SU-DHL-6 (cell line): ENCODE data around the gene ANXA4.

ENCODE experiments used
- H2AFZ ChIP-seq: fragments of 200-600 bp; sonication (generic); 2 replicates; pipeline ENCODE4 v1.6.1; 2014; ENCODE audit warnings: low read depth, mild to moderate bottlenecking, moderate library complexity, mixed read lengths, antibody characterized with exemption, low read length; ENCODE audit not compliant: severe bottlenecking
- H3F3A ChIP-seq: fragments of 200-600 bp; shearing (Covaris generic); 2 replicates; pipeline ENCODE4 v1.6.0; 2016; ENCODE audit warnings: antibody characterized with exemption, mild to moderate bottlenecking; ENCODE audit not compliant: insufficient read depth
- H3K27ac ChIP-seq: fragments of 200-600 bp; sonication (generic); 2 replicates; pipeline ENCODE4 v1.5.1; 2016; ENCODE audit warnings: low read depth, mild to moderate bottlenecking, low read length, moderate library complexity, mixed read lengths
- H3K27me3 ChIP-seq: fragments of 200-600 bp; sonication (generic), shearing (Covaris generic); 2 replicates; pipeline ENCODE4 v1.6.0; 2014; ENCODE audit warnings: mild to moderate bottlenecking, low read length
- H3K36me3 ChIP-seq: fragments of 200-600 bp; sonication (generic); 2 replicates; pipeline ENCODE4 v1.6.1; 2014; ENCODE audit warnings: mild to moderate bottlenecking, low read length, mixed read lengths
- H3K4me2 ChIP-seq: fragments of 300-600, 200-600 bp; shearing (Covaris generic), sonication (generic); 2 replicates; pipeline ENCODE4 v1.6.0; 2014; ENCODE audit warnings: low read length, low read depth, mild to moderate bottlenecking; ENCODE audit not compliant: poor library complexity, severe bottlenecking
- H3K4me3 ChIP-seq: fragments of 200-600 bp; sonication (generic); 2 replicates; pipeline ENCODE4 v1.5.1; 2014; ENCODE audit warnings: antibody characterized with exemption, low read length, mild to moderate bottlenecking, mixed read lengths; ENCODE audit not compliant: insufficient read depth, poor library complexity, severe bottlenecking
- H3K79me2 ChIP-seq: fragments of 200-600 bp; sonication (generic); 2 replicates; pipeline ENCODE4 v1.6.1; 2014; ENCODE audit warnings: mild to moderate bottlenecking, low read length, moderate library complexity; ENCODE audit not compliant: insufficient read depth
- H3K9ac ChIP-seq: fragments of 200-600 bp; sonication (generic); 2 replicates; pipeline ENCODE4 v1.7.0; 2014; ENCODE audit warnings: mild to moderate bottlenecking, low read length
- H3K9me2 ChIP-seq: fragments of 200-600 bp; sonication (generic); replicated peaks from 2 replicates; pipeline ENCODE4 v1.6.1; 2014; ENCODE audit warnings: low read length; ENCODE audit not compliant: insufficient read depth
- H3K9me3 ChIP-seq: fragments of 200-600 bp; sonication (generic); 2 replicates; pipeline ENCODE4 v1.6.1; 2014; ENCODE audit warnings: low read length, mixed read lengths; ENCODE audit not compliant: insufficient read depth
- H4K20me1 ChIP-seq: fragments of 200-600 bp; sonication (generic); 2 replicates; pipeline ENCODE4 v1.6.1; 2014; ENCODE audit warnings: low read depth, mild to moderate bottlenecking, antibody characterized with exemption, low read length, moderate library complexity, mixed read lengths
- EZH2phosphoT487 ChIP-seq: fragments of 200-600 bp; sonication (generic), shearing (Covaris generic); conservative IDR thresholded peaks from 2 replicates; pipeline ENCODE4 v1.6.1; 2018; ENCODE audit warnings: mild to moderate bottlenecking, antibody characterized with exemption, low read length, moderate library complexity, mixed read lengths
- TF ChIP-seq, protein P1 (sequence below): fragments of 200-600 bp; sonication (generic); IDR thresholded peaks from one replicate; pipeline ENCODE4 v1.5.1; 2017; ENCODE audit warnings: antibody characterized with exemption, mild to moderate bottlenecking, low read length, moderate library complexity; ENCODE audit not compliant: insufficient read depth, poor library complexity, severe bottlenecking

ANXA4 gene

GRCh38 chr2:69745035-69745434 lies 3.1 kb downstream of the ANXA4 start:
- H3K9me2 ChIP-seq, result no peaks in the 10 kb centered on the region
- H3K27me3 ChIP-seq, result no peaks in the 10 kb centered on the region
- no peak overlapping the region for H3K4me2 ChIP-seq
- no peak overlapping the region for H3K27ac ChIP-seq
- H3K79me2 ChIP-seq, result no peaks in the 10 kb centered on the region
- no peak overlapping the region for H3K9ac ChIP-seq
- H4K20me1 ChIP-seq, result no peaks in the 10 kb centered on the region
- no peaks in the 10 kb centered on the region for H3F3A ChIP-seq
- H3K9me3 ChIP-seq, result no peaks in the 10 kb centered on the region
- no peak overlapping the region for H2AFZ ChIP-seq
- H3K36me3 ChIP-seq, result no peaks in the 10 kb centered on the region
- TF ChIP-seq, protein P1, sequence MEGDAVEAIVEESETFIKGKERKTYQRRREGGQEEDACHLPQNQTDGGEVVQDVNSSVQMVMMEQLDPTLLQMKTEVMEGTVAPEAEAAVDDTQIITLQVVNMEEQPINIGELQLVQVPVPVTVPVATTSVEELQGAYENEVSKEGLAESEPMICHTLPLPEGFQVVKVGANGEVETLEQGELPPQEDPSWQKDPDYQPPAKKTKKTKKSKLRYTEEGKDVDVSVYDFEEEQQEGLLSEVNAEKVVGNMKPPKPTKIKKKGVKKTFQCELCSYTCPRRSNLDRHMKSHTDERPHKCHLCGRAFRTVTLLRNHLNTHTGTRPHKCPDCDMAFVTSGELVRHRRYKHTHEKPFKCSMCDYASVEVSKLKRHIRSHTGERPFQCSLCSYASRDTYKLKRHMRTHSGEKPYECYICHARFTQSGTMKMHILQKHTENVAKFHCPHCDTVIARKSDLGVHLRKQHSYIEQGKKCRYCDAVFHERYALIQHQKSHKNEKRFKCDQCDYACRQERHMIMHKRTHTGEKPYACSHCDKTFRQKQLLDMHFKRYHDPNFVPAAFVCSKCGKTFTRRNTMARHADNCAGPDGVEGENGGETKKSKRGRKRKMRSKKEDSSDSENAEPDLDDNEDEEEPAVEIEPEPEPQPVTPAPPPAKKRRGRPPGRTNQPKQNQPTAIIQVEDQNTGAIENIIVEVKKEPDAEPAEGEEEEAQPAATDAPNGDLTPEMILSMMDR, result no peak
- TF ChIP-seq EZH2phosphoT487, result no peak
- H3K4me3 ChIP-seq, result no peak overlapping the region

GRCh38 chr2:69750246-69750645 lies 8.3 kb downstream of the ANXA4 start:
- Histone ChIP-seq H3K79me2 (no peaks in the 10 kb centered on the region), H3K27me3 (no peaks in the 10 kb centered on the region), H3F3A (no peaks in the 10 kb centered on the region), H3K9me2 (no peaks in the 10 kb centered on the region), H3K4me2 (no peak overlapping the region), H4K20me1 (no peaks in the 10 kb centered on the region), H3K9ac (no peak overlapping the region), H3K9me3 (no peaks in the 10 kb centered on the region), H2AFZ (no peak overlapping the region), H3K27ac (no peak overlapping the region), H3K4me3 (no peak overlapping the region), H3K36me3 (no peaks in the 10 kb centered on the region)
- TF ChIP-seq, protein P1, result no peak
- no peak for TF ChIP-seq EZH2phosphoT487

- TF ChIP-seq EZH2phosphoT487, result no peak
- TF ChIP-seq, protein P1, result no peak
- Histone ChIP-seq H2AFZ (no peak overlapping the region), H3K36me3 (no peaks in the 10 kb centered on the region), H4K20me1 (no peaks in the 10 kb centered on the region), H3K27ac (no peak overlapping the region), H3K79me2 (no peaks in the 10 kb centered on the region), H3K9ac (no peak overlapping the region), H3K4me3 (no peak overlapping the region), H3K9me2 (no peaks in the 10 kb centered on the region), H3F3A (no peaks in the 10 kb centered on the region), H3K4me2 (no peak overlapping the region), H3K27me3 (no peaks in the 10 kb centered on the region), H3K9me3 (no peaks in the 10 kb centered on the region)
Measured at GRCh38 chr2:69753659-69754363, 11.9 kb downstream of the ANXA4 start.
